Activated B cell treated with CpG ODN at 0.5 μM for 24 hours (primary cell): ENCODE data around the gene CTNNA2. TPM values are rescaled to one million over a fixed set of nuclear protein-coding genes. Genes with fewer than 3 reads are reported as not detected.

Experiments
- ATAC-seq: fragments of 200-7000 bp; cut with Tn5 transposase; one replicate; pipeline ENCODE4 v1.10.0; 2021; ENCODE audit warnings: low read depth, mild to moderate bottlenecking, moderate library complexity
- CTCF ChIA-PET: fragments of 350-600 bp; sonication (Branson Sonifier 250); formaldehyde crosslinking; loops from one replicate; lab custom pipeline; 2021; ENCODE audit warnings: antibody characterized with exemption; lab: Charles Lee
- POLR2A ChIA-PET: fragments of 350-600 bp; sonication (Branson Sonifier 250); formaldehyde crosslinking; loops from one replicate; lab custom pipeline; 2021; ENCODE audit warnings: antibody characterized with exemption; lab: Charles Lee
- DNase-seq: peaks from one replicate; pipeline ENCODE4 v3.0.0; 2022
- H3K27ac Mint-ChIP-seq: one replicate; pipeline ENCODE4 v1.8.0; 2020; ENCODE audit warnings: mixed read lengths
- H3K27me3 Mint-ChIP-seq: one replicate; pipeline ENCODE4 v1.8.0; 2021; ENCODE audit warnings: mixed read lengths
- H3K36me3 Mint-ChIP-seq: one replicate; pipeline ENCODE4 v1.8.0; 2021; ENCODE audit warnings: low read depth, mixed read lengths
- H3K4me1 Mint-ChIP-seq: one replicate; pipeline ENCODE4 v1.8.0; 2021; ENCODE audit warnings: mixed read lengths
- H3K4me3 Mint-ChIP-seq: one replicate; pipeline ENCODE4 v1.8.0; 2020; ENCODE audit warnings: mild to moderate bottlenecking, mixed read lengths
- H3K9me3 Mint-ChIP-seq: one replicate; pipeline ENCODE4 v1.8.0; 2020; ENCODE audit warnings: mixed read lengths
- intact Hi-C: fragments of 100-400 bp; cut with micrococcal nuclease; formaldehyde crosslinking; loops from one replicate; pipeline ENCODE4 v1.15.1; 2024
- total RNA-seq: library from RNA; stranded (reverse); gene quantifications from 2 replicates; pipeline ENCODE4 v1.2.3, GENCODE V29; 2022
- TF ChIP-seq, protein P1 (sequence below): fragments of 200-600 bp; IDR thresholded peaks from one replicate; pipeline ENCODE4 v1.8.0; 2022; ENCODE audit warnings: antibody characterized with exemption, mild to moderate bottlenecking

The CTNNA2 gene
- total RNA-seq, 1 donor from 2014 or later = not detected

DNA sequence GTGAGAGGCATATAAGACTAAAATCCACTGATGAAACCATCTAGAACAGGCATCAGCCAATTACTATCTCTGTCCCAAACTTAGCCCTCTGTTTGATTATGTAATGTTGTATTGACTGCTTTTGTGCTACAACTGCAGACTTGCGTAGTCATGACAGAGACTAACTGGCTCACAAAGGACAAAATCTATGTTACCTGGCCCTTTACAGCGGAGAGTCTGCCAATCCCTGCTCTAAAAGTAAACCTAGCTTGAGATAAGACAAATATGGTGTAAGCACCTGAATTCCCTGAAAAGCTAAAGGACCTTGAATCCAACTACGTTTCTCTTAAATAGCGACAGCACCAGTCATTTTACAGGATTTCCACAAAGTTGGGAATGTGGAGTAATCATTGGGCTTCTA, 894.5 kb downstream of the CTNNA2 start:
- intact Hi-C loops = no loop called here
- no peaks in the 10 kb centered on the region for H3K27me3 Mint-ChIP-seq
- TF ChIP-seq, protein P1, sequence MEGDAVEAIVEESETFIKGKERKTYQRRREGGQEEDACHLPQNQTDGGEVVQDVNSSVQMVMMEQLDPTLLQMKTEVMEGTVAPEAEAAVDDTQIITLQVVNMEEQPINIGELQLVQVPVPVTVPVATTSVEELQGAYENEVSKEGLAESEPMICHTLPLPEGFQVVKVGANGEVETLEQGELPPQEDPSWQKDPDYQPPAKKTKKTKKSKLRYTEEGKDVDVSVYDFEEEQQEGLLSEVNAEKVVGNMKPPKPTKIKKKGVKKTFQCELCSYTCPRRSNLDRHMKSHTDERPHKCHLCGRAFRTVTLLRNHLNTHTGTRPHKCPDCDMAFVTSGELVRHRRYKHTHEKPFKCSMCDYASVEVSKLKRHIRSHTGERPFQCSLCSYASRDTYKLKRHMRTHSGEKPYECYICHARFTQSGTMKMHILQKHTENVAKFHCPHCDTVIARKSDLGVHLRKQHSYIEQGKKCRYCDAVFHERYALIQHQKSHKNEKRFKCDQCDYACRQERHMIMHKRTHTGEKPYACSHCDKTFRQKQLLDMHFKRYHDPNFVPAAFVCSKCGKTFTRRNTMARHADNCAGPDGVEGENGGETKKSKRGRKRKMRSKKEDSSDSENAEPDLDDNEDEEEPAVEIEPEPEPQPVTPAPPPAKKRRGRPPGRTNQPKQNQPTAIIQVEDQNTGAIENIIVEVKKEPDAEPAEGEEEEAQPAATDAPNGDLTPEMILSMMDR = no peak
- no peaks in the 10 kb centered on the region for H3K4me1 Mint-ChIP-seq
- no peak overlapping the region for H3K27ac Mint-ChIP-seq
- H3K9me3 Mint-ChIP-seq = peaks cover 6% of the 10 kb centered on the region
- H3K4me3 Mint-ChIP-seq = no peak overlapping the region
- DNase-seq (no peak), ATAC-seq (no peak)
- POLR2A ChIA-PET = no interaction called here
- H3K36me3 Mint-ChIP-seq = no peaks in the 10 kb centered on the region
- CTCF ChIA-PET = no interaction called here

DNA sequence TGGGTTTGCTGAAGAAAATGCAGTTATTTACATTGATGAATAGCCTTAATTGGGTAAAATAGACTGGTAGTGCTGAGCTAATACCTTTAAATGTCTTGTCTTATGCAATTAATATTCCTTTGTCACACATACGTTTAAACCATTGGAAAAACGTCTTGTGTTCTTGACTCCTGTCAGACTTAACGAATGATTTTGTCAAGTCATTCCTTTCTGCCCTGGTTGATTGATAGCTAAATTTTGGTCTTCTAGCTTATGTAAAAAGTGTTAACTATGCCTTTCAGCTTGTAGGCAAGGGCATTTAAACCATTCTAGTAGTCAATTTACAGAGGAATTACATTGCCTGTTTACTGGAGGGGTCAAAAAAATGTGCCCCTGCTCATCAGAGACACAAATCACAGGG, 897.5 kb downstream of the CTNNA2 start:
- ChIA-PET POLR2A (no interaction called here), CTCF (no interaction called here)
- intact Hi-C loops = no loop called here
- no peaks in the 10 kb centered on the region for H3K36me3 Mint-ChIP-seq
- DNase-seq = no peak
- no peaks in the 10 kb centered on the region for H3K4me1 Mint-ChIP-seq
- no peak for ATAC-seq
- H3K27ac Mint-ChIP-seq = no peak overlapping the region
- H3K9me3 Mint-ChIP-seq = peaks cover 8% of the 10 kb centered on the region
- H3K27me3 Mint-ChIP-seq = no peaks in the 10 kb centered on the region
- H3K4me3 Mint-ChIP-seq = no peak overlapping the region
- TF ChIP-seq, protein P1 = no peak

DNA sequence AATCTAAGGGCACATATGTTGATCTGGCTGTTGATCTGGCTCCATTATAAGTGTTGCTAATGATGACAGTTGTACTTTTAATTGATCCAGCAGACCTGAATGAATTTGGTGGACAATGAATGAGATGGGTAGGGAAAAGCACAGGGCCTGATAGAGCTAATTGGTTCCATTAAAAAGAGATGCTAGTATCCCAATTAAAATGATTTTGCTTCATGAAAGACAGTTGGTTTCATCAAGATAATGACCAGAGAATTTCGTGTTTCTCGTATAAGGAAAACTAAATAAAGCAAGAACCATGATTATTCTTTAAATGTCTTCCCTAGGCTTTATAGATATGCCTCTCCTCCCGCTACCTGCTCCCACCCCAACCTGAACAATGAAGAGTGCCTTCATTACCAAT, 900.3 kb downstream of the CTNNA2 start:
- Mint-ChIP-seq H3K27ac (no peak overlapping the region), H3K36me3 (no peaks in the 10 kb centered on the region), H3K4me3 (no peak overlapping the region), H3K9me3 (peaks cover 14% of the 10 kb centered on the region), H3K4me1 (no peaks in the 10 kb centered on the region), H3K27me3 (no peaks in the 10 kb centered on the region)
- ChIA-PET CTCF (no interaction called here), POLR2A (no interaction called here)
- intact Hi-C loops = no loop called here
- TF ChIP-seq, protein P1 = no peak
- DNase-seq (no peak), ATAC-seq (no peak)

DNA sequence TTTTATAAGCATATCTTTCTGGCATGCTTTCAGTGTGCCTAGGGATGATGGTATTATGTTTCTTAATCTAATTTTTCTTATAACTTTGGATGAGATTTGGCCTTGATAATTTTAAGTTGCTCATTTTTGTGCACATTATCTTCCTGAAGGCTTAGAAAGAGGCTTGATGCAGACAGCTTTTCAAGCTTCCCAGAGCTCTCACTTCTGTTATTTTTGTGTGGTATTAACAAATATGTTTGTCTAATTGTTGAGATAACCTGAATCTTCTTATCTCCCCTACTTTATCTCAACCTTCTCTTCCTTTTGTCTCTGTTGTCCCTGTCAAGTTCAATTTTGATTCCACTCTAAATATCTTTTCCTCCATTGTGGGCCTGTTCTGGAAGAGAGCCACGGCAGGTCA, 904.9 kb downstream of the CTNNA2 start:
- intact Hi-C loops = no loop called here
- no peaks in the 10 kb centered on the region for H3K36me3 Mint-ChIP-seq
- CTCF ChIA-PET = no interaction called here
- ATAC-seq = no peak
- H3K9me3 Mint-ChIP-seq = peaks cover 19% of the 10 kb centered on the region
- no peak for DNase-seq
- H3K27me3 Mint-ChIP-seq = no peaks in the 10 kb centered on the region
- TF ChIP-seq, protein P1 = no peak
- POLR2A ChIA-PET = no interaction called here
- H3K4me1 Mint-ChIP-seq = no peaks in the 10 kb centered on the region
- H3K27ac Mint-ChIP-seq = no peak overlapping the region
- no peak overlapping the region for H3K4me3 Mint-ChIP-seq

DNA sequence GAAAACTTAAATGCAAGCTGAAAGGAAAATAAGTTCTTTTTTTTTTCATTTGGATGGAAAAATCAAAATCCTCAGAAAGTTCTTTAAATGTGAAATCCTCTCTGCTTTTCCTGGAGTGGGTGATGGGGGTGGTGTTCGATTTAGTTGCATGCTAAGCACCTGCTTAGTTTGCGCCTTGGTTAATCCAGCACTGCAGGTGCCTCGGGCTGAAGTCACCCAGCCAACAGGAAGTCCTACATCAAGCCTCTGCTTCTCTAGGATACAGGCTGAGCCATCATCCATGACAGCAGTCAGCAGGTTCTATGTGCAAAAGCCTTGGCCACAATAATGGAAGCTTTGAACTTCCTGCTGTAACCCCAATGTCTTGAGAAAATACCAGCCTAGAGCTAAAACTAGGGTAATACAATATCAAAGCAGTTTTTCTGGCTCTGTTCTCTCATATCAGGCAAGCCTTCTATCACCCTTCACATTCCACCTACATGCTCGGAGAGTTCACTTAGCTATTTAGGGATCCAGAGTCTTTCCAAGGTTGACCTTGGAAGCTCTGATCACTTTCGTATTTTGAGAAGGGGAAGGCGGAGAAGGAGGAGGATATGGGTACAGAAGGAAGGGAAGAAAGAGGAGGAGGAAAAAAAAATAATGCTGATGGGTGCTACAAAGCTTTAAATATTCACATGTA, 907.8 kb downstream of the CTNNA2 start:
- Mint-ChIP-seq H3K9me3 (peaks cover 16% of the 10 kb centered on the region), H3K27me3 (no peaks in the 10 kb centered on the region), H3K4me1 (no peaks in the 10 kb centered on the region), H3K27ac (no peak overlapping the region), H3K36me3 (no peaks in the 10 kb centered on the region), H3K4me3 (no peak overlapping the region)
- ChIA-PET POLR2A (interaction anchor here (0.7 kb wide), 1 partner anchor 32 kb away, joined by 3 read pairs; no protein-coding TSS in a partner anchor), CTCF (no interaction called here)
- TF ChIP-seq, protein P1 = no peak
- intact Hi-C loops = no loop called here
- no peak for DNase-seq
- no peak for ATAC-seq
